22Rv1 (cell line): ENCODE measurements around the gene NR1H3.
"Not testable (repeated sequence)": the region's sequence is repeated elsewhere in the genome, so short reads cannot be mapped to it uniquely, and the experiment has no call there.

Experiments used
- H3K27ac ChIP-seq: fragments of 450-650 bp; 2 replicates; pipeline ENCODE4 v1.5.1; 2017
- CTCF ChIP-seq: fragments of 450-650 bp; IDR thresholded peaks from 2 replicates; pipeline ENCODE4 v1.5.1; 2017; ENCODE audit warnings: mild to moderate bottlenecking
- ZFX ChIP-seq: fragments of 450-650 bp; IDR thresholded peaks from 2 replicates; pipeline ENCODE4 v1.6.1; 2017; ENCODE audit warnings: antibody characterized with exemption, borderline replicate concordance

The NR1H3 gene

GRCh38 chr11:47296045-47296444, 38.2 kb downstream of the NR1H3 start:
- H3K27ac ChIP-seq: no peak overlapping the region
- TF ChIP-seq CTCF (no peak), ZFX (no peak)

DNA sequence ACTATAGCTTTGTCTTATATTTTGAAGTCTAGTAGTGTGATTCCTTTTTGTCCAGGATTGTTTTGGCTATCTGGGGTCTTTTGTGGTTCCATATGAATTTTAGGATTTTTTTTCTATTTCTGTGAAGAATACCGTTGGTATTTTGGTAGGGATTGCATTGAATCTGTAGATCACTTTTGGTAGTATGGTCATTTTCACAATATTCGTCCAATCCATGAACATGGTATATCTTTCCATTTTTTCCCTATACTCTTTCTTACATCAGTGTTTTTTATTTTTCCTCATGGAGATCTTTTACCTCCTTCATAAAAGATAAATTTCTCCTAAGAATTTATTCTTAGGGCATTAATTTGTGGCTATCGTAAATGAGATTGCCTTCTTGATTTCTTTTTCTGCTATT, 41.3 kb downstream of the NR1H3 start:
- no peak for TF ChIP-seq ZFX
- TF ChIP-seq CTCF: no peak
- no peak overlapping the region for H3K27ac ChIP-seq

GRCh38 chr11:47302853-47303252, 45.1 kb downstream of the NR1H3 start:
- TF ChIP-seq ZFX: no peak
- TF ChIP-seq CTCF: no peak
- no peak overlapping the region for H3K27ac ChIP-seq

GRCh38 chr11:47305734-47306483, 48.1 kb downstream of the NR1H3 start:
- TF ChIP-seq ZFX (no peak), CTCF (no peak)
- no peak overlapping the region for H3K27ac ChIP-seq

DNA sequence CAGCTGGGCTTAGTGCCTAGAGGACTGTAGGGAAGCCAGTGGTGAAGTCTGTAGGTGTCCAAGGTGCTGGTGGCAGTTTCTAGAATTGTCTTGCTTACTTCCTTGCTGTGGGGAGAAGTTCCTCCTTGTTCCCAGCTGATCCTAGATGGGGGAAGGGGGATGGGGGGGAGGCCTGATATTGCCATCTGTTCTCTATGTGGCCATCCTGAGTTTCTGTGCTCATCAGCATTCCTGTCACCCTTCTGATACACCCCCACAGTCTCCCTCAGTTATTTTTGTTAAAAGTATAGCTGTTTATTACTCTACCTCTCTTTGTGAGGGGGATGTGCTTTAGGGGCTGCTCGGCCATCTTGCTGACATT, 48.7 kb downstream of the NR1H3 start:
- no peak overlapping the region for H3K27ac ChIP-seq

GRCh38 chr11:47308050-47308823, 50.4 kb downstream of the NR1H3 start:
- TF ChIP-seq ZFX: no peak
- no peak for TF ChIP-seq CTCF
- no peak overlapping the region for H3K27ac ChIP-seq

More for the DNA sequence above, 48.7 kb downstream of the NR1H3 start:
- TF ChIP-seq ZFX (no peak), CTCF (no peak)

DNA sequence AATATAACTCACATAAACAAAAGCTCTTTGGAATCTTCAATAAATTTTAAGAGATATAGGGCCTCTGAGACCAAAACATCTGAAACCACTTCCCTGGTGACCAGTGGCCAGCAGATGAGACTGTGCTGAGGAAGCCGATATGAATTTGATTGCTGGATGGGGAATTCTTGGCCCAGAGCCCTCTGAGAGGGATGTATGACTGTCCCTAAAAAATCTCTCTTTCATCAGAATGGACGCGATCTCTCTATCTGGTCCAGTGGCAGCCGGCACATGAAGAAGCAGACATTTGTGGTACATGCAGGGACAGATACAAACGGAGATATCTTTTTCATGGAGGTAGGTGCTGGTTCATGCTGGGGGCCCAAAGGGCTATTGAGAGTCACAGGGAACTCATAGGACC, 57.2 kb downstream of the NR1H3 start:
- no peak overlapping the region for H3K27ac ChIP-seq
- no peak for TF ChIP-seq CTCF
- no peak for TF ChIP-seq ZFX

DNA sequence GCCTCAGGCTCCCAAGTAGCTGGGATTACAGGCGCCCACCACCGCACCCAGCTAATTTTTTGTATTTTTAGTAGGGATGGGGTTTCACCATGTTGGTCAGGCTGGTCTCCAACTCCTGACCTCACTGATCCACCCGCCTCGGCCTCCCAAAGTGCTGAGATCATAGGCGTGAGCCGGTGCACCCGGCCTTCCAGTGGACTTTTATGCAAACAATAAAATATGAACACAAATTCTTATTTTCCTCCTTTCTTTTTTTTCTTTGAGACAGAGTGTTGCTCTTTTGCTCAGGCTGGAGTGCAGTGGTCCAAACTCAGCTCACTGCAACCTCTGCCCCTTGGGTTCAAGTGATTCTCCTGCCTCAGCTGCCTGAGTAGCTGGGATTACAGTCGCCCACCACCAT, 58.7 kb downstream of the NR1H3 start:
- not testable (repeated sequence) for H3K27ac ChIP-seq
